H9 (cell line): ENCODE data around the gene ARMC12. TPM values are rescaled to one million over a fixed set of nuclear protein-coding genes. Genes with fewer than 3 reads are reported as not detected.

ENCODE experiments used
- DNase-seq: peaks from one replicate; pipeline ENCODE4 v3.0.0-alpha.2; 2017
- H2AFZ ChIP-seq: one replicate; pipeline ENCODE4 v1.6.1; 2013; ENCODE audit warnings: mild to moderate bottlenecking, low read length, control low read depth, moderate library complexity
- H2AK5ac ChIP-seq: 2 replicates; pipeline ENCODE4 v1.6.1; 2013; ENCODE audit warnings: low read length, control low read depth, mixed read lengths; ENCODE audit not compliant: insufficient read length
- H2BK120ac ChIP-seq: one replicate; pipeline ENCODE4 v1.6.1; 2013; ENCODE audit warnings: low read depth, mild to moderate bottlenecking, low read length, control low read depth, inconsistent platforms; ENCODE audit not compliant: poor library complexity, severe bottlenecking
- H2BK12ac ChIP-seq: 2 replicates; pipeline ENCODE4 v1.6.1; 2013; ENCODE audit warnings: low read length, control low read depth, mixed read lengths, low read depth; ENCODE audit not compliant: insufficient read length
- H2BK15ac ChIP-seq: 2 replicates; pipeline ENCODE4 v1.6.1; 2013; ENCODE audit warnings: low read depth, low read length, control low read depth
- H2BK20ac ChIP-seq: one replicate; pipeline ENCODE4 v1.6.1; 2013; ENCODE audit warnings: low read depth, mild to moderate bottlenecking, low read length, control low read depth, inconsistent platforms; ENCODE audit not compliant: poor library complexity, severe bottlenecking
- H2BK5ac ChIP-seq: 2 replicates; pipeline ENCODE4 v1.6.1; 2013; ENCODE audit warnings: low read length, control low read depth, mixed read lengths; ENCODE audit not compliant: insufficient read length
- H3K14ac ChIP-seq: 2 replicates; pipeline ENCODE4 v1.6.1; 2013; ENCODE audit warnings: low read length, control low read depth; ENCODE audit not compliant: insufficient read depth
- H3K18ac ChIP-seq: 2 replicates; pipeline ENCODE4 v1.6.1; 2013; ENCODE audit warnings: low read depth, mild to moderate bottlenecking, mixed read lengths, low read length, control low read depth; ENCODE audit not compliant: insufficient read length
- H3K23ac ChIP-seq: 2 replicates; pipeline ENCODE4 v1.6.1; 2013; ENCODE audit warnings: low read length, control low read depth, mixed read lengths, low read depth; ENCODE audit not compliant: insufficient read length
- H3K23me2 ChIP-seq: 2 replicates; pipeline ENCODE4 v1.6.1; 2013; ENCODE audit warnings: low read depth, mild to moderate bottlenecking, mixed read lengths, low read length, control low read depth; ENCODE audit not compliant: insufficient read length, poor library complexity, severe bottlenecking
- H3K27ac ChIP-seq: 2 replicates; pipeline ENCODE4 v1.5.1; 2013; ENCODE audit warnings: low read length, control low read depth, mixed read lengths, low read depth; ENCODE audit not compliant: insufficient read length
- H3K27me3 ChIP-seq: 2 replicates; pipeline ENCODE4 v1.6.1; 2013; ENCODE audit warnings: low read length, control low read depth, inconsistent platforms; ENCODE audit not compliant: insufficient read depth
- H3K4ac ChIP-seq: 2 replicates; pipeline ENCODE4 v1.6.1; 2013; ENCODE audit warnings: low read depth, mild to moderate bottlenecking, control low read depth, inconsistent platforms, low read length, moderate library complexity
- H3K4me1 ChIP-seq: 2 replicates; pipeline ENCODE4 v1.6.1; 2013; ENCODE audit warnings: low read length, control low read depth, inconsistent platforms; ENCODE audit not compliant: insufficient read depth
- H3K4me2 ChIP-seq: 2 replicates; pipeline ENCODE4 v1.6.1; 2013; ENCODE audit warnings: low read length, control low read depth, mixed read lengths; ENCODE audit not compliant: insufficient read length, insufficient read depth
- H3K56ac ChIP-seq: 2 replicates; pipeline ENCODE4 v1.6.1; 2013; ENCODE audit warnings: low read depth, mild to moderate bottlenecking, mixed read lengths, low read length, control low read depth; ENCODE audit not compliant: insufficient read length
- H3K79me1 ChIP-seq: 2 replicates; pipeline ENCODE4 v1.6.1; 2013; ENCODE audit warnings: low read depth, mild to moderate bottlenecking, moderate library complexity, low read length, control low read depth, inconsistent platforms; ENCODE audit not compliant: insufficient read depth, poor library complexity, severe bottlenecking
- H3K79me2 ChIP-seq: 2 replicates; pipeline ENCODE4 v1.6.1; 2013; ENCODE audit warnings: low read length, control low read depth, inconsistent platforms; ENCODE audit not compliant: insufficient read depth
- H3K9ac ChIP-seq: 2 replicates; pipeline ENCODE4 v1.6.1; 2013; ENCODE audit warnings: low read length, control low read depth, mixed read lengths; ENCODE audit not compliant: insufficient read length; ENCODE audit errors: extremely low read depth
- H3K9me3 ChIP-seq: one replicate; pipeline ENCODE4 v1.6.1; 2013; ENCODE audit warnings: low read depth, low read length, inconsistent platforms; ENCODE audit not compliant: control insufficient read depth
- H3T11ph ChIP-seq: one replicate; pipeline ENCODE4 v1.6.1; 2013; ENCODE audit warnings: mild to moderate bottlenecking, low read length, control low read depth, inconsistent platforms
- H4K20me1 ChIP-seq: one replicate; pipeline ENCODE4 v1.6.1; 2013; ENCODE audit not compliant: control insufficient read depth, insufficient read length, insufficient read depth
- H4K5ac ChIP-seq: 2 replicates; pipeline ENCODE4 v1.6.1; 2013; ENCODE audit warnings: low read depth, mild to moderate bottlenecking, mixed read lengths, low read length, control low read depth; ENCODE audit not compliant: insufficient read length
- H4K8ac ChIP-seq: replicated peaks from 2 replicates; pipeline ENCODE4 v1.6.1; 2013; ENCODE audit warnings: low read length, control low read depth, mixed read lengths, low read depth; ENCODE audit not compliant: insufficient read length
- H4K91ac ChIP-seq: 2 replicates; pipeline ENCODE4 v1.6.1; 2013; ENCODE audit warnings: low read depth, mild to moderate bottlenecking, moderate library complexity, mixed read lengths, low read length, control low read depth; ENCODE audit not compliant: insufficient read length
- H3K27ac Mint-ChIP-seq, 3 experiments: 2 replicates in 2 of 3; 3 replicates in 1 of 3; pipeline ENCODE4 v1.8.0; 2020 to 2021; ENCODE audit warnings: mixed read lengths in 3 of 3, mild to moderate bottlenecking in 1 of 3, moderate library complexity in 1 of 3
- H3K27me3 Mint-ChIP-seq: 2 replicates; pipeline ENCODE4 v1.8.0; 2021; ENCODE audit warnings: low read depth, mild to moderate bottlenecking, moderate library complexity, mixed read lengths
- H3K36me3 Mint-ChIP-seq, 3 experiments: 2 replicates in 2 of 3; 3 replicates in 1 of 3; pipeline ENCODE4 v1.8.0; 2020 to 2021; ENCODE audit warnings: low read depth in 3 of 3, mixed read lengths in 3 of 3; ENCODE audit not compliant: insufficient read depth in 1 of 3
- H3K4me1 Mint-ChIP-seq, 2 experiments: 2 replicates each; pipeline ENCODE4 v1.8.0; 2020; ENCODE audit warnings: mixed read lengths in 2 of 2
- H3K4me3 Mint-ChIP-seq, 2 experiments: 2 replicates in 1 of 2; 3 replicates in 1 of 2; pipeline ENCODE4 v1.8.0; 2020 to 2021; ENCODE audit warnings: mild to moderate bottlenecking in 2 of 2, mixed read lengths in 2 of 2, moderate library complexity in 1 of 2
- H3K9me3 Mint-ChIP-seq, 2 experiments: 2 replicates in 1 of 2; 3 replicates in 1 of 2; pipeline ENCODE4 v1.8.0; 2020; ENCODE audit warnings: mild to moderate bottlenecking in 2 of 2, mixed read lengths in 2 of 2, moderate library complexity in 1 of 2
- WGBS: extraction: QIAGEN DNeasy Blood & Tissue Kit; methylation state at CpG from one replicate; pipeline ENCODE4 v1.1.7; 2013; ENCODE audit warnings: missing lambda C conversion rate, low lambda C conversion rate, mixed read lengths; ENCODE audit not compliant: insufficient read length; ENCODE audit errors: extremely low coverage; 5-methylcytosine and 5-hydroxymethylcytosine counted together
- total RNA-seq: library from RNA; stranded (reverse); gene quantifications from 2 replicates; pipeline ENCODE4 v1.2.1, GENCODE V29; 2021
- TF ChIP-seq, protein P1 (sequence below): fragments of 200-600 bp; sonication (generic); conservative IDR thresholded peaks from 3 replicates; pipeline ENCODE4 v1.8.0; 2021; ENCODE audit warnings: antibody characterized with exemption, mild to moderate bottlenecking

Gene ARMC12
- total RNA-seq, 1 experiment from 2014 or later: 1.7 TPM

- Histone ChIP-seq H3K27ac (no peak overlapping the region), H3K4me1 (peaks cover 18% of the 10 kb centered on the region; the same call in 1 of the 2 replicates), H3K9me3 (no peaks in the 10 kb centered on the region), H2BK120ac (no peak overlapping the region), H2AK5ac (no peak overlapping the region), H4K20me1 (no peaks in the 10 kb centered on the region), H4K8ac (no peak overlapping the region), H2BK15ac (no peak overlapping the region), H3K79me1 (no peaks in the 10 kb centered on the region), H3K79me2 (no peaks in the 10 kb centered on the region), H4K5ac (no peak overlapping the region), H2BK12ac (no peak overlapping the region), H2BK5ac (no peak overlapping the region), H3K4ac (no peak overlapping the region), H3K23ac (no peak overlapping the region), H4K91ac (no peak overlapping the region), H3T11ph (no peak overlapping the region), H3K23me2 (no peaks in the 10 kb centered on the region), H3K18ac (no peak overlapping the region), H3K14ac (peak overlapping the region; percentile 49; the same call in 1 of the 2 replicates), H2AFZ (no peak overlapping the region), H3K4me2 (no peak overlapping the region), H2BK20ac (no peak overlapping the region), H3K9ac (no peak overlapping the region), H3K27me3 (no peaks in the 10 kb centered on the region; the same call in 1 of the 2 replicates), H3K56ac (no peak overlapping the region)
- H3K27me3 Mint-ChIP-seq: peaks cover 7% of the 10 kb centered on the region
- H3K36me3 Mint-ChIP-seq: no peaks in the 10 kb centered on the region
- H3K4me1 Mint-ChIP-seq: peaks cover 49 to 53% of the 10 kb centered on the region in 2 experiments
- TF ChIP-seq, protein P1, sequence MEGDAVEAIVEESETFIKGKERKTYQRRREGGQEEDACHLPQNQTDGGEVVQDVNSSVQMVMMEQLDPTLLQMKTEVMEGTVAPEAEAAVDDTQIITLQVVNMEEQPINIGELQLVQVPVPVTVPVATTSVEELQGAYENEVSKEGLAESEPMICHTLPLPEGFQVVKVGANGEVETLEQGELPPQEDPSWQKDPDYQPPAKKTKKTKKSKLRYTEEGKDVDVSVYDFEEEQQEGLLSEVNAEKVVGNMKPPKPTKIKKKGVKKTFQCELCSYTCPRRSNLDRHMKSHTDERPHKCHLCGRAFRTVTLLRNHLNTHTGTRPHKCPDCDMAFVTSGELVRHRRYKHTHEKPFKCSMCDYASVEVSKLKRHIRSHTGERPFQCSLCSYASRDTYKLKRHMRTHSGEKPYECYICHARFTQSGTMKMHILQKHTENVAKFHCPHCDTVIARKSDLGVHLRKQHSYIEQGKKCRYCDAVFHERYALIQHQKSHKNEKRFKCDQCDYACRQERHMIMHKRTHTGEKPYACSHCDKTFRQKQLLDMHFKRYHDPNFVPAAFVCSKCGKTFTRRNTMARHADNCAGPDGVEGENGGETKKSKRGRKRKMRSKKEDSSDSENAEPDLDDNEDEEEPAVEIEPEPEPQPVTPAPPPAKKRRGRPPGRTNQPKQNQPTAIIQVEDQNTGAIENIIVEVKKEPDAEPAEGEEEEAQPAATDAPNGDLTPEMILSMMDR: no peak
- DNase-seq: no peak
- peak overlapping the region in 2 of 3 experiments; percentile 63 to 95; a peak in 2 of 7 replicates for H3K27ac Mint-ChIP-seq
- WGBS: no CpG with 5 or more reads among the region's 5 CpGs
- H3K4me3 Mint-ChIP-seq: no peak overlapping the region
- no peaks in the 10 kb centered on the region for H3K9me3 Mint-ChIP-seq
Measured at GRCh38 chr6:35719404-35719829, 17.4 kb upstream of the ARMC12 start.
